DMS153 treated with DMSO at 0.1 percent for 48 hours (cell line): ENCODE measurements around the gene ARL6IP6.

Source experiments
- DNase-seq: peaks from one replicate; lab custom pipeline; 2025; ENCODE audit not compliant: unreplicated experiment; lab: John Stamatoyannopoulos, UW

Gene ARL6IP6

DNA sequence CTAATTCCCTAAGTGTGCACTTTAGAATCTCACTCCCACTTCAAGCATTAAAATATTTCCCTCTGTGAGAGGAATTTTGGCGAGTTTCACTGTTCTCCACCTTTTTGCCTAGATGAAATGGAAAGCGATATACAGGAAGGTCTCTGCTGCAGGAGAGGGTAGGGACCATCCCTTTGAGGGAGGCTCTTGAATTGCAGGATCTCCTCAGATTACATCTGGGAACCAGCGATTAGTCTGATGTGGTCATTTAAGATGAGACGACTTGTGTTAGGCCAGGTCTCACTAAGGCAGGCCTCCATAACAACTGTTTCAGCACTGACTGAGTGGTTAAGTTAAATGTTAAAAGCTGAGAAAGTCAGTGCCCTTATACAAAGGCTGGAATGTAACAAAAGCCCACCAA, 74.6 kb downstream of the ARL6IP6 start:
- DNase-seq, result no peak

DNA sequence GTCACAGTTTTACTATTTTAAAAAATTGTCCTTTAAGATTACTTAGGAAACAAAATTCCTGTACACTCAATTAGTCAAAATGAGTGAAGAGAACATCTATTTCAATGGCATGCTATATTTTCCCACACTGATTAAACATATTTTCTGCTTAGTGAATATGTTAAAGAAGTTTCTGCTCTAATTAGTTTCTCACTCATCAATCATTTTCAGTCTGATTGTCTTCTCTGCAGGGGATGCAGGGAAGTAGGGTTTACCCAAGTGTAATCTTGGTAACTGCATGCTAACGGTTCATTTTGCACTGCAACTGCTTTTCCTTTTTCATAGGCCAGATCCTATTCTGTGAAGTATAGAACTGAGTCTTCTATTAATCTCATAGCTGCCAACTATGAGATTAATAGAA, 78.5 kb downstream of the ARL6IP6 start:
- no peak for DNase-seq

DNA sequence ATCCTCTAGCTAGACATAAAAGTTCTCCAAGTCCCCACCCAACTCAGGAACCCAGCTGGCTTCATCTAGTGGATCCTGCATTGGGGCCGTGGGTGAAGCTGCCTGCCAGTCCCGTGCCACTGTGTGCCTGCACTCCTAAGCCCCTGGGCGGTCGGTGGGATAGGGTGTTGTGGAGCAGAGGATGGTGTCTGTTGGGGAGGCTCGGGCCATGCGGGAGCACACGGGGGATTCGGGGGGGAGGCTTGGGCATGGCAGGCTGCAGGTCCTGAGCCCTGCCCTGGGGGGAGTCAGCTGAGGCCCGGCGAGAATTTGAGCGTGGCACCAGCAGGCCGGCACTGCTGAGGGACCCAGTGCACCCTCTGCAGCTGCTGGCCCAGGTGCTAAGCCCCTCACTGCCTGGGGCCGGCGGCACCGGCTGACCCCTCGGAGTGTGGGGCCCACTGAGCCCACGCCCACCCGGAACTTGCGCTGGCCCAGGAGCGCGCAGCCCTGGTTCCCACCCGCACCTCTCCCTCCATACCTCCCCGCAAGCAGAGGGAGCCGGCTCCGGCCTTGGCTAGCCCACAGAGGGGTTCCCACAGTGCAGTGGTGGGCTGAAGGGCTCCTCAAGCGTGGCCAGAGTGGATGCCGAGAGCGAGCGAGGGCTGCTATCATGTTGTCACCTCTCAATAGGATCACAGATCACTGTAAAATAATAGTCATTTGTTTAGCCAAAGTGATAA, 86.4 kb downstream of the ARL6IP6 start:
- no peak for DNase-seq

DNA sequence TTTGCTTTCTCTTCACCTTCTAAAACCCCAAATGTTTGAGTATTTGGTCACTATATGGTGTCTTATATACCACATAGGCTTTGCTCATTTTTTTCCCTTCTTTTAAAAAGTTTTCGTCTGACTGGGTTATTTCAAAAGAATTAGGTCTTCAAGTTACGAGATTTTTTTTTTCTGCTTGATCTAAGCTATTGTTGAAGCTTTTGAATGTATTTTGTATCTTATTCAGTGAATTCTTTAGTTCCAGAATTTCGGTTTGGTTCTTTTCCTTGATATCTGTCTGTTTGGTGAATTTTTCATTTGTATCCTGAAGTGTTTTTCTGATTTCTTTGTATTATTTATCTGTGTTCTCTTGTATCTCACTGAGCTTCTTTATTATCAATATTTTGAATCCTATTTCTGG, 93.5 kb downstream of the ARL6IP6 start:
- DNase-seq, result no peak
